K562 (cell line): ENCODE data around the gene SEC23B. TPM values are rescaled to one million over a fixed set of nuclear protein-coding genes. Genes with fewer than 3 reads are reported as not detected.

Experiments
- BRD9 ChIP-seq: fragments of 450-650 bp; IDR thresholded peaks from 2 replicates; pipeline ENCODE4 v1.6.1; 2018; ENCODE audit warnings: low read depth; ENCODE audit not compliant: partially characterized antibody
- C11orf30 ChIP-seq: fragments of 450-650 bp; IDR thresholded peaks from 2 replicates; pipeline ENCODE4 v1.6.1; 2016; ENCODE audit warnings: low read depth, mild to moderate bottlenecking
- GTF2A2 ChIP-seq: IDR thresholded peaks from 2 replicates; pipeline ENCODE4 v1.6.1; 2016; ENCODE audit warnings: mild to moderate bottlenecking, missing genetic modification characterization, missing compliant biosample characterization
- KDM1A ChIP-seq, 2 experiments: fragments of 450-650 bp; IDR thresholded peaks; 2 replicates each; pipeline ENCODE4 v1.6.1; 2016; ENCODE audit warnings: mild to moderate bottlenecking in 2 of 2
- NFIX ChIP-seq: fragments of 250-450 bp; sonication (Bioruptor Pico); IDR thresholded peaks from 2 replicates; pipeline ENCODE4 v1.4.0; 2020; ENCODE audit warnings: low read depth, mild to moderate bottlenecking, moderate library complexity
- PHB ChIP-seq: fragments of 250-450 bp; sonication (Bioruptor Pico); IDR thresholded peaks from 2 replicates; pipeline ENCODE4 v1.5.0; 2021
- RBBP5 ChIP-seq: fragments of 200-600 bp; sonication (generic); IDR thresholded peaks from 2 replicates; pipeline ENCODE4 v1.6.1; 2012; ENCODE audit warnings: borderline replicate concordance, mild to moderate bottlenecking, low read length, control low read depth, inconsistent platforms; ENCODE audit not compliant: insufficient read depth, poor library complexity, severe bottlenecking
- SIN3B ChIP-seq: fragments of 450-650 bp; IDR thresholded peaks from 2 replicates; pipeline ENCODE4 v1.6.1; 2017; ENCODE audit warnings: low read depth, mild to moderate bottlenecking, moderate library complexity
- SMARCE1 ChIP-seq: fragments of 450-650 bp; IDR thresholded peaks from 2 replicates; pipeline ENCODE4 v1.7.1; 2016; ENCODE audit warnings: mild to moderate bottlenecking
- SRSF9 ChIP-seq: fragments of 200-400 bp; formaldehyde crosslinking; IDR thresholded peaks from 2 replicates; pipeline ENCODE4 v1.6.1; 2017; ENCODE audit warnings: low read depth, low read length, borderline replicate concordance
- STAT5B ChIP-seq: fragments of 250-450 bp; sonication (Bioruptor Pico); IDR thresholded peaks from 2 replicates; pipeline ENCODE4 v1.8.0; 2021; ENCODE audit warnings: mild to moderate bottlenecking, inconsistent platforms
- TEAD2 ChIP-seq: fragments of 450-650 bp; IDR thresholded peaks from 2 replicates; pipeline ENCODE4 v1.6.1; 2016; ENCODE audit warnings: missing genetic modification characterization, control low read depth, missing compliant biosample characterization
- XRCC5 ChIP-seq: fragments of 200-400 bp; formaldehyde crosslinking; IDR thresholded peaks from 2 replicates; pipeline ENCODE4 v1.6.1; 2017; ENCODE audit warnings: low read depth, mild to moderate bottlenecking, low read length
- ZNF740 ChIP-seq, 3 experiments: fragments of 200-800 bp in 1 of 3; sonication (Bioruptor generic) in 1 of 3; sonication (generic) in 1 of 3; formaldehyde crosslinking in 1 of 3; IDR thresholded peaks; 2 replicates each; pipeline versions ENCODE4 v1.6.1 to v1.8.0; 2016 to 2022; ENCODE audit warnings: mild to moderate bottlenecking in 2 of 3, missing compliant biosample characterization in 2 of 3, missing genetic modification characterization in 2 of 3, missing genetic modification reagents in 1 of 3
- polyA plus RNA-seq, 8 experiments: library from polyadenylated mRNA; depleted of rRNA in 4 of 8; stranded (reverse) in 5 of 8; unstranded in 3 of 8; fragments of >200 nt; fragmentation: Nextera tagmentation in 2 of 8; fragmentation: Illumina TruSeq in 1 of 8; extraction: Ambion mirVana in 2 of 8; extraction: Trizol in 1 of 8; gene quantifications; 2 replicates each; pipeline versions ENCODE4 v1.2.1 to v1.2.3, GENCODE V29; 2011 to 2014; ENCODE audit warnings: inconsistent platforms in 1 of 8, missing spikeins in 1 of 8
- total RNA-seq, 7 experiments: library from RNA; depleted of rRNA in 6 of 7; stranded (reverse); fragments of >200 nt in 6 of 7; fragmentation: Illumina TruSeq in 2 of 7; extraction: Trizol in 2 of 7; gene quantifications; 2 replicates each; pipeline versions ENCODE4 v1.2.1 to v1.2.3, GENCODE V29; 2011 to 2021; ENCODE audit warnings: low replicate concordance in 1 of 7
- TF ChIP-seq, protein P1 (sequence below): sonication (generic); formaldehyde crosslinking; IDR thresholded peaks from 2 replicates; pipeline ENCODE4 v1.8.1; 2023; ENCODE audit warnings: mild to moderate bottlenecking, missing genetic modification reagents
- TF ChIP-seq, protein P2 (sequence below): fragments of 450-650 bp; IDR thresholded peaks from 2 replicates; pipeline ENCODE4 v1.6.1; 2016; ENCODE audit warnings: borderline replicate concordance
- TF ChIP-seq, protein P3 (sequence below): IDR thresholded peaks from 2 replicates; pipeline ENCODE4 v1.6.1; 2012; ENCODE audit warnings: low read depth, low read length, improper control_type of control experiment, borderline replicate concordance
- TF ChIP-seq, protein P4 (sequence below): fragments of 450-650 bp; formaldehyde crosslinking; IDR thresholded peaks from 2 replicates; pipeline ENCODE4 v1.4.0; 2020; ENCODE audit warnings: mild to moderate bottlenecking, moderate library complexity

SEC23B gene
- total and polyA plus RNA-seq, 9 of the 15 experiments (the other 6 are each of a cell fraction or from before 2014, with no cell fraction given), result 31.7 to 70.2 (median 38.5) TPM

GRCh38 chr20:18585134-18585533 lies 77.4 kb downstream of the SEC23B start (continued):
- TF ChIP-seq ZNF740 (CRISPR knock-in tag; IDR thresholded peaks at IDR 0.05) (no peak), ZNF740 (tag; IDR thresholded peaks at IDR 0.05) (no peak), KDM1A (IDR thresholded peaks at IDR 0.05) (0 out of 4 replicates have a peak, but pooled peaks of 1 of the 2 experiments have one; percentile 43), XRCC5 (no peak), STAT5B (no peak), TEAD2 (tag) (no peak), RBBP5 (no peak), SMARCE1 (no peak), BRD9 (peak; percentile 28), GTF2A2 (tag) (no peak), C11orf30 (no peak), NFIX (CRISPR knock-in tag) (no peak), PHB (no peak), SRSF9 (no peak), SIN3B (no peak)
- TF ChIP-seq, protein P1, sequence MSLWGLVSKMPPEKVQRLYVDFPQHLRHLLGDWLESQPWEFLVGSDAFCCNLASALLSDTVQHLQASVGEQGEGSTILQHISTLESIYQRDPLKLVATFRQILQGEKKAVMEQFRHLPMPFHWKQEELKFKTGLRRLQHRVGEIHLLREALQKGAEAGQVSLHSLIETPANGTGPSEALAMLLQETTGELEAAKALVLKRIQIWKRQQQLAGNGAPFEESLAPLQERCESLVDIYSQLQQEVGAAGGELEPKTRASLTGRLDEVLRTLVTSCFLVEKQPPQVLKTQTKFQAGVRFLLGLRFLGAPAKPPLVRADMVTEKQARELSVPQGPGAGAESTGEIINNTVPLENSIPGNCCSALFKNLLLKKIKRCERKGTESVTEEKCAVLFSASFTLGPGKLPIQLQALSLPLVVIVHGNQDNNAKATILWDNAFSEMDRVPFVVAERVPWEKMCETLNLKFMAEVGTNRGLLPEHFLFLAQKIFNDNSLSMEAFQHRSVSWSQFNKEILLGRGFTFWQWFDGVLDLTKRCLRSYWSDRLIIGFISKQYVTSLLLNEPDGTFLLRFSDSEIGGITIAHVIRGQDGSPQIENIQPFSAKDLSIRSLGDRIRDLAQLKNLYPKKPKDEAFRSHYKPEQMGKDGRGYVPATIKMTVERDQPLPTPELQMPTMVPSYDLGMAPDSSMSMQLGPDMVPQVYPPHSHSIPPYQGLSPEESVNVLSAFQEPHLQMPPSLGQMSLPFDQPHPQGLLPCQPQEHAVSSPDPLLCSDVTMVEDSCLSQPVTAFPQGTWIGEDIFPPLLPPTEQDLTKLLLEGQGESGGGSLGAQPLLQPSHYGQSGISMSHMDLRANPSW (CRISPR knock-in tag), result no peak
- TF ChIP-seq, protein P2, sequence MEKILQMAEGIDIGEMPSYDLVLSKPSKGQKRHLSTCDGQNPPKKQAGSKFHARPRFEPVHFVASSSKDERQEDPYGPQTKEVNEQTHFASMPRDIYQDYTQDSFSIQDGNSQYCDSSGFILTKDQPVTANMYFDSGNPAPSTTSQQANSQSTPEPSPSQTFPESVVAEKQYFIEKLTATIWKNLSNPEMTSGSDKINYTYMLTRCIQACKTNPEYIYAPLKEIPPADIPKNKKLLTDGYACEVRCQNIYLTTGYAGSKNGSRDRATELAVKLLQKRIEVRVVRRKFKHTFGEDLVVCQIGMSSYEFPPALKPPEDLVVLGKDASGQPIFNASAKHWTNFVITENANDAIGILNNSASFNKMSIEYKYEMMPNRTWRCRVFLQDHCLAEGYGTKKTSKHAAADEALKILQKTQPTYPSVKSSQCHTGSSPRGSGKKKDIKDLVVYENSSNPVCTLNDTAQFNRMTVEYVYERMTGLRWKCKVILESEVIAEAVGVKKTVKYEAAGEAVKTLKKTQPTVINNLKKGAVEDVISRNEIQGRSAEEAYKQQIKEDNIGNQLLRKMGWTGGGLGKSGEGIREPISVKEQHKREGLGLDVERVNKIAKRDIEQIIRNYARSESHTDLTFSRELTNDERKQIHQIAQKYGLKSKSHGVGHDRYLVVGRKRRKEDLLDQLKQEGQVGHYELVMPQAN, result no peak
- TF ChIP-seq, protein P3, sequence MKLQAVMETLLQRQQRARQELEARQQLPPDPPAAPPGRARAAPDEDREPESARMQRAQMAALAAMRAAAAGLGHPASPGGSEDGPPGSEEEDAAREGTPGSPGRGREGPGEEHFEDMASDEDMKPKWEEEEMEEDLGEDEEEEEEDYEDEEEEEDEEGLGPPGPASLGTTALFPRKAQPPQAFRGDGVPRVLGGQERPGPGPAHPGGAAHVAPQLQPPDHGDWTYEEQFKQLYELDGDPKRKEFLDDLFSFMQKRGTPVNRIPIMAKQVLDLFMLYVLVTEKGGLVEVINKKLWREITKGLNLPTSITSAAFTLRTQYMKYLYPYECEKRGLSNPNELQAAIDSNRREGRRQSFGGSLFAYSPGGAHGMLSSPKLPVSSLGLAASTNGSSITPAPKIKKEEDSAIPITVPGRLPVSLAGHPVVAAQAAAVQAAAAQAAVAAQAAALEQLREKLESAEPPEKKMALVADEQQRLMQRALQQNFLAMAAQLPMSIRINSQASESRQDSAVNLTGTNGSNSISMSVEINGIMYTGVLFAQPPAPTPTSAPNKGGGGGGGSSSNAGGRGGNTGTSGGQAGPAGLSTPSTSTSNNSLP, result no peak
- TF ChIP-seq, protein P4, sequence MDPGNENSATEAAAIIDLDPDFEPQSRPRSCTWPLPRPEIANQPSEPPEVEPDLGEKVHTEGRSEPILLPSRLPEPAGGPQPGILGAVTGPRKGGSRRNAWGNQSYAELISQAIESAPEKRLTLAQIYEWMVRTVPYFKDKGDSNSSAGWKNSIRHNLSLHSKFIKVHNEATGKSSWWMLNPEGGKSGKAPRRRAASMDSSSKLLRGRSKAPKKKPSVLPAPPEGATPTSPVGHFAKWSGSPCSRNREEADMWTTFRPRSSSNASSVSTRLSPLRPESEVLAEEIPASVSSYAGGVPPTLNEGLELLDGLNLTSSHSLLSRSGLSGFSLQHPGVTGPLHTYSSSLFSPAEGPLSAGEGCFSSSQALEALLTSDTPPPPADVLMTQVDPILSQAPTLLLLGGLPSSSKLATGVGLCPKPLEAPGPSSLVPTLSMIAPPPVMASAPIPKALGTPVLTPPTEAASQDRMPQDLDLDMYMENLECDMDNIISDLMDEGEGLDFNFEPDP, result no peak
